Neural cell (in vitro differentiated cells): ENCODE data around the gene ARL15. TPM values are rescaled to one million over a fixed set of nuclear protein-coding genes. Genes with fewer than 3 reads are reported as not detected.
"Not testable (repeated sequence)": the region's sequence is repeated elsewhere in the genome, so short reads cannot be mapped to it uniquely, and the experiment has no call there.

ENCODE experiments used
- H2AFZ ChIP-seq: fragments of 200-600, 300-800 bp; sonication (generic), shearing (Covaris generic); 2 replicates; pipeline ENCODE4 v1.6.0; 2014; ENCODE audit warnings: low read depth, mild to moderate bottlenecking, antibody characterized with exemption, low read length, moderate library complexity
- H3F3A ChIP-seq: fragments of 200-600 bp; shearing (Covaris generic); 2 replicates; pipeline ENCODE4 v1.6.1; 2016; ENCODE audit warnings: mild to moderate bottlenecking, moderate library complexity, mixed read lengths, antibody characterized with exemption, low read length; ENCODE audit not compliant: insufficient read depth, poor library complexity, severe bottlenecking
- H3K27ac ChIP-seq: fragments of 200-600, 300-800 bp; sonication (generic), shearing (Covaris generic); 2 replicates; pipeline ENCODE4 v1.5.1; 2014; ENCODE audit warnings: mild to moderate bottlenecking, low read length, moderate library complexity
- H3K27me3 ChIP-seq: fragments of 300-800, 200-600 bp; sonication (generic), shearing (Covaris generic); 2 replicates; pipeline ENCODE4 v1.6.0; 2014; ENCODE audit warnings: mild to moderate bottlenecking, low read depth, low read length, moderate library complexity; ENCODE audit not compliant: insufficient read depth
- H3K36me3 ChIP-seq: fragments of 300-800, 200-600 bp; sonication (generic), shearing (Covaris generic); 2 replicates; pipeline ENCODE4 v1.5.1; 2014; ENCODE audit warnings: mild to moderate bottlenecking, antibody characterized with exemption, low read length, moderate library complexity; ENCODE audit not compliant: insufficient read depth
- H3K4me2 ChIP-seq: fragments of 300-800, 200-600 bp; sonication (generic), shearing (Covaris generic); 2 replicates; pipeline ENCODE4 v1.6.0; 2014; ENCODE audit warnings: mild to moderate bottlenecking, low read length
- H3K4me3 ChIP-seq: fragments of 300-800, 200-600 bp; sonication (generic), shearing (Covaris generic); 2 replicates; pipeline ENCODE4 v1.5.1; 2014; ENCODE audit warnings: mild to moderate bottlenecking, low read length, moderate library complexity
- H3K79me2 ChIP-seq: fragments of 200-600 bp; shearing (Covaris generic); replicated peaks from 2 replicates; pipeline ENCODE4 v1.6.0; 2014; ENCODE audit warnings: mild to moderate bottlenecking, low read length, moderate library complexity; ENCODE audit not compliant: insufficient read depth
- H3K9ac ChIP-seq: fragments of 300-800, 200-600 bp; sonication (generic), shearing (Covaris generic); 2 replicates; pipeline ENCODE4 v1.6.1; 2016; ENCODE audit warnings: mild to moderate bottlenecking, low read length, mixed read lengths
- H3K9me2 ChIP-seq: fragments of 200-600 bp; shearing (Covaris generic); 2 replicates; pipeline ENCODE4 v1.6.1; 2016; ENCODE audit warnings: mild to moderate bottlenecking, low read length, mixed read lengths; ENCODE audit not compliant: insufficient read depth
- H3K9me3 ChIP-seq: fragments of 200-600, 300-800 bp; sonication (generic), shearing (Covaris generic); 2 replicates; pipeline ENCODE4 v1.6.1; 2016; ENCODE audit warnings: mild to moderate bottlenecking, mixed run types, low read length, moderate library complexity, mixed read lengths
- H4K20me1 ChIP-seq: fragments of 200-600 bp; shearing (Covaris generic); 2 replicates; pipeline ENCODE4 v1.6.1; 2016; ENCODE audit warnings: mild to moderate bottlenecking, mixed run types; ENCODE audit not compliant: insufficient read depth
- EP300 ChIP-seq: fragments of 450-650 bp; conservative IDR thresholded peaks from 2 replicates; pipeline ENCODE4 v1.6.1; 2014; ENCODE audit warnings: antibody characterized with exemption, mild to moderate bottlenecking, moderate library complexity; ENCODE audit not compliant: poor library complexity, severe bottlenecking
- EZH2 ChIP-seq: fragments of 200-600, 300-800 bp; shearing (Covaris generic), sonication (generic); IDR thresholded peaks from 2 replicates; pipeline ENCODE4 v1.6.1; 2014; ENCODE audit warnings: antibody characterized with exemption, low read length, borderline replicate concordance, mild to moderate bottlenecking; ENCODE audit not compliant: insufficient read depth, poor library complexity, severe bottlenecking
- MXI1 ChIP-seq: fragments of 450-650 bp; conservative IDR thresholded peaks from 2 replicates; pipeline ENCODE4 v1.6.1; 2014; ENCODE audit warnings: antibody characterized with exemption, mild to moderate bottlenecking; ENCODE audit not compliant: poor library complexity, severe bottlenecking
- POLR2AphosphoS5 ChIP-seq: IDR thresholded peaks from 2 replicates; pipeline ENCODE4 v1.6.1; 2012
- RAD21 ChIP-seq: fragments of 450-650 bp; conservative IDR thresholded peaks from 2 replicates; pipeline ENCODE4 v1.6.1; 2014; ENCODE audit warnings: antibody characterized with exemption, mild to moderate bottlenecking, moderate library complexity
- SMC3 ChIP-seq: fragments of 450-650 bp; conservative IDR thresholded peaks from 2 replicates; pipeline ENCODE4 v1.6.1; 2014; ENCODE audit warnings: antibody characterized with exemption, mild to moderate bottlenecking, moderate library complexity; ENCODE audit not compliant: poor library complexity
- TAF1 ChIP-seq: IDR thresholded peaks from 2 replicates; pipeline ENCODE4 v1.6.1; 2012; ENCODE audit warnings: low read depth
- polyA plus RNA-seq: library from polyadenylated mRNA; depleted of rRNA; stranded (reverse); fragments of >200 nt; gene quantifications from 2 replicates; pipeline ENCODE4 v1.2.3, GENCODE V29; 2014
- TF ChIP-seq, protein P1 (sequence below): fragments of 450-650 bp; IDR thresholded peaks from 2 replicates; pipeline ENCODE4 v1.5.1; 2014; ENCODE audit warnings: antibody characterized with exemption, mild to moderate bottlenecking, moderate library complexity; ENCODE audit not compliant: poor library complexity, severe bottlenecking
- TF ChIP-seq, protein P2 (sequence below): IDR thresholded peaks from 2 replicates; pipeline ENCODE4 v1.6.1; 2012; ENCODE audit warnings: borderline replicate concordance

Gene ARL15
- polyA plus RNA-seq, 1 donor from 2014 or later: 51.9 TPM

DNA sequence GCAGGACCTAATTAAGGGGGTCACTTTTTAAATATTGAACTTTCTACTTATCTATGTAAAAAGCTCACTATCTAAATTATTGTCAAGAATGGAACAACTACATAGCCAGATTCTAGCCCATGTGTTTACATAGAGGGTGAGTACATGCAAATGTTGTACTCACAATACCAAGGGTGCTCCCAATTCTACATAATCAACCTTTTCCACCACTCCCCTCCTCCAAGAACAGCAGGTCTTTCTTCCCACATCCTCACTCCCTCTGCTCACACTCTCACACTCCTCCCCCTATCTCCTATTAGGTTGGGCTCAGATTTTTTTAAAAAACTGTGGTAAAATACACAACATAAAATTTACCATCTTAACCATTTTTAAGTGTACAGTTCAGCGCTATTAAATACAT is 325.4 kb downstream of the ARL15 start:
- Histone ChIP-seq H3F3A (no peaks in the 10 kb centered on the region), H3K79me2 (no peaks in the 10 kb centered on the region), H3K9me3 (no peaks in the 10 kb centered on the region), H3K27ac (no peak overlapping the region), H3K27me3 (no peaks in the 10 kb centered on the region), H2AFZ (no peak overlapping the region), H3K9me2 (no peaks in the 10 kb centered on the region), H3K4me2 (no peak overlapping the region), H3K4me3 (no peak overlapping the region), H3K36me3 (no peaks in the 10 kb centered on the region), H4K20me1 (no peaks in the 10 kb centered on the region), H3K9ac (no peak overlapping the region)
- TF ChIP-seq RAD21: no peak
- TF ChIP-seq TAF1: no peak
- no peak for TF ChIP-seq EZH2
- TF ChIP-seq, protein P1, sequence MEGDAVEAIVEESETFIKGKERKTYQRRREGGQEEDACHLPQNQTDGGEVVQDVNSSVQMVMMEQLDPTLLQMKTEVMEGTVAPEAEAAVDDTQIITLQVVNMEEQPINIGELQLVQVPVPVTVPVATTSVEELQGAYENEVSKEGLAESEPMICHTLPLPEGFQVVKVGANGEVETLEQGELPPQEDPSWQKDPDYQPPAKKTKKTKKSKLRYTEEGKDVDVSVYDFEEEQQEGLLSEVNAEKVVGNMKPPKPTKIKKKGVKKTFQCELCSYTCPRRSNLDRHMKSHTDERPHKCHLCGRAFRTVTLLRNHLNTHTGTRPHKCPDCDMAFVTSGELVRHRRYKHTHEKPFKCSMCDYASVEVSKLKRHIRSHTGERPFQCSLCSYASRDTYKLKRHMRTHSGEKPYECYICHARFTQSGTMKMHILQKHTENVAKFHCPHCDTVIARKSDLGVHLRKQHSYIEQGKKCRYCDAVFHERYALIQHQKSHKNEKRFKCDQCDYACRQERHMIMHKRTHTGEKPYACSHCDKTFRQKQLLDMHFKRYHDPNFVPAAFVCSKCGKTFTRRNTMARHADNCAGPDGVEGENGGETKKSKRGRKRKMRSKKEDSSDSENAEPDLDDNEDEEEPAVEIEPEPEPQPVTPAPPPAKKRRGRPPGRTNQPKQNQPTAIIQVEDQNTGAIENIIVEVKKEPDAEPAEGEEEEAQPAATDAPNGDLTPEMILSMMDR: no peak
- TF ChIP-seq EP300: no peak
- TF ChIP-seq, protein P2, sequence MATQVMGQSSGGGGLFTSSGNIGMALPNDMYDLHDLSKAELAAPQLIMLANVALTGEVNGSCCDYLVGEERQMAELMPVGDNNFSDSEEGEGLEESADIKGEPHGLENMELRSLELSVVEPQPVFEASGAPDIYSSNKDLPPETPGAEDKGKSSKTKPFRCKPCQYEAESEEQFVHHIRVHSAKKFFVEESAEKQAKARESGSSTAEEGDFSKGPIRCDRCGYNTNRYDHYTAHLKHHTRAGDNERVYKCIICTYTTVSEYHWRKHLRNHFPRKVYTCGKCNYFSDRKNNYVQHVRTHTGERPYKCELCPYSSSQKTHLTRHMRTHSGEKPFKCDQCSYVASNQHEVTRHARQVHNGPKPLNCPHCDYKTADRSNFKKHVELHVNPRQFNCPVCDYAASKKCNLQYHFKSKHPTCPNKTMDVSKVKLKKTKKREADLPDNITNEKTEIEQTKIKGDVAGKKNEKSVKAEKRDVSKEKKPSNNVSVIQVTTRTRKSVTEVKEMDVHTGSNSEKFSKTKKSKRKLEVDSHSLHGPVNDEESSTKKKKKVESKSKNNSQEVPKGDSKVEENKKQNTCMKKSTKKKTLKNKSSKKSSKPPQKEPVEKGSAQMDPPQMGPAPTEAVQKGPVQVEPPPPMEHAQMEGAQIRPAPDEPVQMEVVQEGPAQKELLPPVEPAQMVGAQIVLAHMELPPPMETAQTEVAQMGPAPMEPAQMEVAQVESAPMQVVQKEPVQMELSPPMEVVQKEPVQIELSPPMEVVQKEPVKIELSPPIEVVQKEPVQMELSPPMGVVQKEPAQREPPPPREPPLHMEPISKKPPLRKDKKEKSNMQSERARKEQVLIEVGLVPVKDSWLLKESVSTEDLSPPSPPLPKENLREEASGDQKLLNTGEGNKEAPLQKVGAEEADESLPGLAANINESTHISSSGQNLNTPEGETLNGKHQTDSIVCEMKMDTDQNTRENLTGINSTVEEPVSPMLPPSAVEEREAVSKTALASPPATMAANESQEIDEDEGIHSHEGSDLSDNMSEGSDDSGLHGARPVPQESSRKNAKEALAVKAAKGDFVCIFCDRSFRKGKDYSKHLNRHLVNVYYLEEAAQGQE: no peak
- TF ChIP-seq SMC3: no peak
- no peak for TF ChIP-seq MXI1
- no peak for TF ChIP-seq POLR2AphosphoS5

DNA sequence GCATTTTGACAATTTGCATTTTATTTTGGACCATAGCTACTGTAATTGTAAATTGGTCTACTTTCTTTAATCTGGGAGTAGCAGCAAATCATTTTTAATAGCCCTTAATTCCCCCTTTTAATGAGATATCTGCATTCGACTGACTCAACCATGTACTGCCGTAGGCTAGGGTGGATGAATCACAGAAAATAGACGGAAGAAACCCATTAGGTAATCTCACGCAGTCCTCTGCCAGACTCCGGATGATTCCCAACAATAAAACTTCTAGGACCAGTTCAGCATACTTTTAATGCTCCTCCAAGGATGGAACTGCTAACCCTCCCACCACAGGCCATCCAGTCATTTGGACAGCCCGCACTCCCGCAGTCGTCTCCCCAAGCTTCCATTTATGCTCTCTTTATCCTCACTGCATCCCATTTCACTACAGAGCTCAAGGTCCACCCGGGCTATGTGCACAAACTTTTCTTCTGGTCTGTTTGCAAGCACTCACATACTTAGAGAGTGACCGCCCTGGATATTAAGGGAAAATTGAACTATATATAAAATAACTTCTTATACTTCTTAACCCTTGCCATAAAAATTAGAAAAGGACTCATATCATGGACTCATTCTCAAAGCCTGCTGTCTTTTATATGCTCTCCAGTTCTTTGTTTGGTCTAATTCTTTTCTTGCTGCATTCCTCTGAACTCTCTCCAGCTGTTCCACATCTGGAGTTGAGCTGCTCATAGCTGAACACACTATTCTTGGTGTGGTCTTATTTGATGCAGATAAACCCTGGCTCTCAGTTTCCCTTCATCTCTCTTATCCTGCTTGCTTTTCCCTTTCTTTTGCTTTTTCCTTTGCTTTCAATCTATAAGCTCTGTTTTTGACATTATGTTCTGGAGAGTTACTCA is 326.6 kb downstream of the ARL15 start:
- H3K9me3 ChIP-seq: no peaks in the 10 kb centered on the region
- H2AFZ ChIP-seq: no peak overlapping the region
- H3K27me3 ChIP-seq: no peaks in the 10 kb centered on the region
- H3F3A ChIP-seq: no peaks in the 10 kb centered on the region
- H3K79me2 ChIP-seq: no peaks in the 10 kb centered on the region
- H3K4me3 ChIP-seq: no peak overlapping the region
- no peak overlapping the region for H3K4me2 ChIP-seq
- H3K36me3 ChIP-seq: no peaks in the 10 kb centered on the region
- TF ChIP-seq RAD21 (no peak), POLR2AphosphoS5 (no peak), SMC3 (no peak), EP300 (no peak), TAF1 (no peak), EZH2 (no peak), MXI1 (no peak)
- TF ChIP-seq, protein P1: no peak
- TF ChIP-seq, protein P2: no peak
- H4K20me1 ChIP-seq: no peaks in the 10 kb centered on the region
- H3K27ac ChIP-seq: no peak overlapping the region
- no peaks in the 10 kb centered on the region for H3K9me2 ChIP-seq
- no peak overlapping the region for H3K9ac ChIP-seq

DNA sequence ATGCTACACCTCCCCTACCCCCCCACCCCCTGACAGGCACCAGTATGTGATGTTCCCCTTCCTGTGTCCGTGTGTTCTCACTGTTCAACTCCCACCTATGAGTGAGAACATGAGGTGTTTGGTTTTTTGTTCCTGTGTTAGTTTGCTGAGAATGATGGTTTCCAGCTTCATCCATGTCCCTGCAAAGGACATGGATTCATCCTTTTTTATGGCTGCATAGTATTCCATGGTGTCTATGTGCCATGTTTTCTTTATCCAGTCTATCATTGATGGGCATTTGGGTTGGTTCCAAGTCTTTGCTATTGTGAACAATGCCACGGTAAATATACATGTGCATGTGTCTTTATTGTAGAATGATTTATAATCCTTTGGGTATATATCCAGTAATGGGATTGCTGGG is 328.1 kb downstream of the ARL15 start:
- H2AFZ ChIP-seq, H4K20me1 ChIP-seq, H3K27me3 ChIP-seq, H3K9me3 ChIP-seq, H3F3A ChIP-seq, H3K9me2 ChIP-seq, H3K79me2 ChIP-seq, H3K27ac ChIP-seq, H3K9ac ChIP-seq, H3K36me3 ChIP-seq, H3K4me2 ChIP-seq, H3K4me3 ChIP-seq: not testable (repeated sequence)
